NOMO-1 treated with DMSO at 0.1 percent for 48 hours (cell line): ENCODE results near the gene LRRC49.

ENCODE experiments used
- DNase-seq: peaks from one replicate; lab custom pipeline; 2025; ENCODE audit not compliant: unreplicated experiment; lab: John Stamatoyannopoulos, UW

LRRC49 gene

DNA sequence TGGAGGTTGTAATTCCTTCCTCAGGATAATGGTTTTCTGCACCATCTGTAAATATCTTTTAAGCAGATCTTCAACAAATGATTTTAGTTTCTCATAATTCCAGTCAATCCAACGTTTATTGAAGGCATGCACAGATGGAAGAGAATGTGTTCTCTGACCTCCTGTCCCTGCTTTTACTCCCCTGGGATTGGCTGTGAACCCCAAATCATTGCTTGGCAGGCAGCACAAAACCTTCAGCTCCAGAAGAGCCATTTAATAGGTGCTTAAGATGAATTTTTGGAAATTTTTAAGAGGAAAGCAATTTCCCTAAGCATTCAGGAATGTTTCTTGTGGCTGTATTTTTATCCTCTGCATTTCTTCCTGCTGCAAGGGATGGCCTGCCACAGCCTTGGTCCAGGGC is 197.2 kb downstream of the LRRC49 start:
- no peak for DNase-seq

DNA sequence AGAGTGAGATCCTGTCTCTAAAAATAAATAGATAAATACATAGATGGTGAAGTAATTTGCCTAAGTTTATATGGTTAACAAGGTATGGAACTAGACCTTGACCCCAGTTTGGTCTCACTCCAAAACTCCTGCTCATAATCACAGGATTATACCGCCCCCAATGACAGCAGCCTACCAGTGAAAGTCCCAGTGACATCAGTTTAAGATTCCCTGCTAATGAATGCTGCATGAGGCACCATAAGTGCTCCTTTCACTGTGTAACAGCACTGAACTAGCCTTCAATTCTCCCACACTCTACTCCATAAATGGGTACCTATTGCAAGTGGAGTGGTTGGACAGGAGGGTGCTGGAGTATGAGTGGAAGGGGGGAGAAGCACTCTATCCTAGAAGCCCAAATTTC is 199.0 kb downstream of the LRRC49 start:
- no peak for DNase-seq

DNA sequence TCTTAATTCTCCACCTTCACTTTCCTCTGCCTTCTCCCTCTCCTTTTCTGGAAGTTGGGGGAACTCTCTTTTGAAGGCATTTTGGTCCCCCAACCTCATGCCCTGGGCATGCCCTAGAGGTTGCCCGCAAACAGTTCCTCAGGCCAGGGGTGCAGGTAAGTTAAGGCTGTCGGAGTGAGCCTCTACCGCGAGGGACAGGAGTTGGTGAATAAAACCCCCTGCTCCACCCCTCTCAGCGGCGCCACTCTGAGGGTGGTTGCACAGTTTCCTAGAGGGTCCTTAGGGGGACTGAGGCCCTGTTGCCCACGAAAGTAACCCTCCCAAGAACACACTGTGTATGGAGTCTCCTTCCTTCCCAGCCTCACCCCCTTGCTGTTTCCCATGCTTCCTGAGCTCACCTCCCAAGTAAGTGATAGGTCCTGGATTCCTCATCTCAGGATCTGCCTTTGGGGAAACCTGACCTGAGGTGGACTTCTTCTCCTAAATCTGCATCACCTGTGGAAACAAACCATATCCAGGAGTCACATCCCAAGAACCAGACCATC is 199.5 kb downstream of the LRRC49 start:
- no peak for DNase-seq

DNA sequence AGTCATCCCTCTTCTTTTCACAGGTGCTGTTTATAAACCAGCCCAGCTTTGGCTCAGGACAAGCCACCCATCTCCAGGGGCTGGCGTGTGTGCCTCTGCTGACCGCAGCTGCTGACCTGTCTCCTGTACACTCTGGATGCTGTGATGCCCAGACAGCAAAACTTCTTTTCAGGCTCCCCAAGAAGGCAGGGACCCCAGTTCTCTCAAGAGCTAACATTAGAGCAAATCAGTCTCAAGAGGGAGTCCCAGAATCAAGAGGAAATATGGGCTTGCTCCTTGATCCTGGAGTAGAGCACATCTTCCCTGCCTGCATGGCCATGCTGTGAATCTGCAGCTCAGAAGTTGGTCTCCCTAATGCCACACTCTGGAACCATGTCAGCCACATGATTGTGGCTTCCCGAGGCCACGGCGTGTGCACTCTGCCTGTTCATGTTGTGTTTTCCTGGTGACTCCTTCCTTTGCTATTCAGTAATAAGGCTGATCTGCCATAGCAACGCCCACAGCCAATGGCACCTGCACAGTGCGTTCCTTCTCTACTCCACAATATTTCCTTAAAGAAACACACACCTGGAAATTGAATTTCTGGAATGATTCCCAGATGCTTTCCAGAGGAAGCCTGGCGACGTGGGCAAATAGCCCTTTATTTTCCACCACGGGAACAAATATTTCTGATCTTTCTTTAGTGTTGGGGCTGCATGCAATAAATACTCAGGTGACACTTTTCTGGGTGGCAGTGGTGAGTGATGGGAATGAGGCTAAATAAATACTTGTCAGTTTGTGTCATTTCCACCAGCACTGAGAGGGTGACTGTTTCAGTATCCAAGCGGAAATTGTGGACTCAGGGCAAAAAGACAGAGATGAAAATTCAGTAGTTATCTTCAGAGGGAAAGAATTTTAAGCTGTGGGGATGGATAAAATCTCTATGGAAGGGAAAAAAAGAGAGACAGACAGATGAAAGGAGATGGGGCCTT is 200.7 kb downstream of the LRRC49 start:
- DNase-seq, result no peak

DNA sequence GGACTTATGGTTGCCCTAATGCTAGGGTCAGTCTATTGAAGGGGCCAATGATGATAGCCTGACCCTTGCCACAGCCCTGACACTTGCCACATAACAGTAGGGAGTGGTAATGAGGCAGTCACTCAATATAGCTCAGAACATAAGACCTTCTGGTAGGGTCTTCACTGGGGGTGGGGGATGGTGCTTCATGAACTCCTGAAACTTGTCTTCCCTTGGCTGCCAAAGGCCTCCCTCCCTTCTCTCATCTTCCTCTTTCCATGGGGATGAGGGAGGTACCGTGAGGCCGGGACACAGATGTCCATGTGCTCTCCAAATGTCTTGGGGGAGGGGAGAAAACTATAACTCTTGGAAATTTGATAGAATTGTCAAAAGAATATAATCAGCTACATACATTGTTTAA is 201.5 kb downstream of the LRRC49 start:
- DNase-seq, result no peak

DNA sequence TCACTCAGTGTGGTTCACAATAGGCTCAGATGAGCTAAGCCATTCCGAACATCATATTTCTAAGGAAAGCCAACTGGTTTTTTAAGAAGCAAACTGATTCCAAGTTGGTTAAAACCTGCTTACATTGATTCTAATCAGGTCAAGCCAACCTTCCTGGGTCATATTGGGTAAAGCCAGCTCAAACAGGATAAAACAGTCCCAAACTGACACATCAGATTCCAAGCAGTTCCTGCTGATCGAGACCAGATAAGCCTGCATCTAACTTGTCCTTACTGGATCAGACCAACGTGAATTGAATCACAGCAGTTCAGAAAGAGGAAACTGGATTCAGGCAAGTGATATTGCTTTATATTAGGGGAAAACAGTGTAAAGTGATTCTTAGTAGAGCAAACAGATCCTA is 204.1 kb downstream of the LRRC49 start:
- DNase-seq, result no peak

DNA sequence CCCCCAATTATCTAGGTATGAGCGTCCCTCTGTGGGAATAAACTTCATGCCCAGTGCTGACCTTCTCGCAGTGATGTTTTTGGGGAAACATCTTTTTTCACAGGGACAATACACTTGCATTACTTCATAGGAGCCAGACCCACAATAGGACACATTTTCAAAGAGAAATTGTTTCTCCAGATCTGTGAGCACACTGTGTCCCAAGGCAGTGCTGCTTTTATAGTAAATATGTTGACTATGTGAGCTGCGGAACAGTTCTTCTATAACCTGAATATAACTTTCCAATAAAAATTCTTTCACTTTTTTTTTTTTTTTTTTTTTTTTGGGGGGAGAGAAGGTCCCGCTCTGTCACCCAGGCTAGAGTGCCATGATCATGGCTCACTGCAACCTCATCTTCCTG is 205.3 kb downstream of the LRRC49 start:
- DNase-seq, result no peak

DNA sequence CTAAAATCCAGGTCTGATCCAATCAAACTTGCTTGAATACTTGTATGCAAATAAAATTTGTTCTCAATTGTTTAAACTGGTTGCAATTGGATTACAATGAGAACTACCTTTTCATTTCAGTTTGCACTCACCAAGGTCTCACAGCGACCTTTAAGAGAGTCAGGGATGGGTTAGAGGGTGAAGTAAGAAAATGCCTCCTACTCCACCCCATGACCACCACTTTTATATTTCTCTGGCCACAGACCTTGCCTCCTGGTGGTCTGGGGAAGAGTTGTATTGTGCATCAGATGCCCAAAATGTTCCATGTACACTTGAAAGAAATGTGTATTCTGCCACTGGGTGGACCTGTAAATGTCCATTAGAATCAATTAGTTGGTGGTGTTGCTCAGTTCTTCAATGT is 206.3 kb downstream of the LRRC49 start:
- DNase-seq, result no peak
